Choroid plexus epithelial cell (primary cell): Measurements from ENCODE around the gene SLC25A10.

Source experiments
- DNase-seq: peaks from one replicate; pipeline ENCODE4 v3.0.0-alpha.2; 2010; ENCODE audit warnings: low read depth
- H3K4me3 ChIP-seq: 2 replicates; pipeline ENCODE4 v1.5.1; 2011; ENCODE audit warnings: low read depth, mild to moderate bottlenecking, control low read depth, low read length, moderate library complexity
- TF ChIP-seq, protein P1 (sequence below): conservative IDR thresholded peaks from 2 replicates; pipeline ENCODE4 v1.5.1; 2011; ENCODE audit warnings: low read depth, mild to moderate bottlenecking, control low read depth, inconsistent platforms, low read length, moderate library complexity

Gene SLC25A10

DNA sequence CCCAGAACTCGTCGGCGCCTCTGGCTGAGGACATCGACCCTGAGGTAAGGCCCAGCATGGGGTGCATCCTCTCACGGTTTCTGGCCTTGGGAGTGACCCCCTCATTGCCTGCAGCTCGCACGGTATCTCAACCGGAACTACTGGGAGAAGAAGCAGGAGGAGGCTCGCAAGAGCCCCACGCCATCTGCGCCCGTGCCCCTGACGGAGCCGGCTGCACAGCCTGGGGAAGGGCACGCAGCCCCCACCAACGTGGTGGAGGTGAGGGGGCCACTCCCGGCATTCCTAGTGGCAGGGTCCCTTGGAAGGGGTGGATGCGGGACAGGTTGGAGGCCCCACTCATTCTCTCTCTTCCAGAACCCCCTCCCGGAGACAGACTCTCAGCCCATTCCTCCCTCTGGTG lies 17.3 kb upstream of the SLC25A10 start:
- TF ChIP-seq, protein P1, sequence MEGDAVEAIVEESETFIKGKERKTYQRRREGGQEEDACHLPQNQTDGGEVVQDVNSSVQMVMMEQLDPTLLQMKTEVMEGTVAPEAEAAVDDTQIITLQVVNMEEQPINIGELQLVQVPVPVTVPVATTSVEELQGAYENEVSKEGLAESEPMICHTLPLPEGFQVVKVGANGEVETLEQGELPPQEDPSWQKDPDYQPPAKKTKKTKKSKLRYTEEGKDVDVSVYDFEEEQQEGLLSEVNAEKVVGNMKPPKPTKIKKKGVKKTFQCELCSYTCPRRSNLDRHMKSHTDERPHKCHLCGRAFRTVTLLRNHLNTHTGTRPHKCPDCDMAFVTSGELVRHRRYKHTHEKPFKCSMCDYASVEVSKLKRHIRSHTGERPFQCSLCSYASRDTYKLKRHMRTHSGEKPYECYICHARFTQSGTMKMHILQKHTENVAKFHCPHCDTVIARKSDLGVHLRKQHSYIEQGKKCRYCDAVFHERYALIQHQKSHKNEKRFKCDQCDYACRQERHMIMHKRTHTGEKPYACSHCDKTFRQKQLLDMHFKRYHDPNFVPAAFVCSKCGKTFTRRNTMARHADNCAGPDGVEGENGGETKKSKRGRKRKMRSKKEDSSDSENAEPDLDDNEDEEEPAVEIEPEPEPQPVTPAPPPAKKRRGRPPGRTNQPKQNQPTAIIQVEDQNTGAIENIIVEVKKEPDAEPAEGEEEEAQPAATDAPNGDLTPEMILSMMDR, result no peak
- DNase-seq, result no peak
- no peak overlapping the region for H3K4me3 ChIP-seq

DNA sequence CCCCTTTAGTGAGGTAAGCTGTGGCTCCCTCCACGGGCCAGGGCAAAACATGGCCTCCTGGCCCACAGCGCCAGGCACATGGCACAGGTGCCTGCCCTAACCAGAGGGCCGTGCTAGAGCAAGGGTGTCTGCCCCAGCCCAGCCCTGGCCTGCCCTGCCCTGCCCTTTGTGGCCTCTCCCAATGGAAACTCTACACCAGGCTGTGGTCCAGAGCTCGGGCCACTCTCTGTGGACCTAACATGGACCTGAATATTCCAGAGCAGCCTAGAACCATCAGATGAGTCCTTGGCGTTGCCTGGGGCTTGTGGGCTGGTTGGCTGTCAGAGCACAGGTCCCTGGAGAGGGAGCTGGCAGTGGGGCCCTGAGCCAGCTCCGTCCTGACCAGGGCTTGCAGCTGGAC lies 16.9 kb upstream of the SLC25A10 start:
- H3K4me3 ChIP-seq, result no peak overlapping the region
- TF ChIP-seq, protein P1, result no peak
- DNase-seq, result no peak

DNA sequence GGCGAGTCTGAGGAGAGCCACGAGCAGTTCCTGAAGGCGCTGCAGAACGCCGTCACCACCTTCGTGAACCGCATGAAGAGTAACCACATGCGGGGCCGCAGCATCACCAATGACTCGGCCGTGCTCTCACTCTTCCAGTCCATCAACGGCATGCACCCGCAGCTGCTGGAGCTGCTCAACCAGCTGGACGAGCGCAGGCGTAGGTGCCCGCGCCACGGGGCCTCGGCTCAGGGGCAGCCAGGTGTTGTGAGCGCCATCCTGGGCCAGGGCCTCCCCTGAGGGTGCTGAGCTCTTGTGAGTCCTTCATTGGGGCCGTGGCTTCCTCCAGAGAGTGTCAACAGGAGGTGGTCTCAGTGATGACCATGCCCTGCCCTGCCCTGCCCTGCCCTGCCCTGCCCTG lies 16.3 kb upstream of the SLC25A10 start:
- no peak for DNase-seq
- no peak overlapping the region for H3K4me3 ChIP-seq
- TF ChIP-seq, protein P1, result no peak

DNA sequence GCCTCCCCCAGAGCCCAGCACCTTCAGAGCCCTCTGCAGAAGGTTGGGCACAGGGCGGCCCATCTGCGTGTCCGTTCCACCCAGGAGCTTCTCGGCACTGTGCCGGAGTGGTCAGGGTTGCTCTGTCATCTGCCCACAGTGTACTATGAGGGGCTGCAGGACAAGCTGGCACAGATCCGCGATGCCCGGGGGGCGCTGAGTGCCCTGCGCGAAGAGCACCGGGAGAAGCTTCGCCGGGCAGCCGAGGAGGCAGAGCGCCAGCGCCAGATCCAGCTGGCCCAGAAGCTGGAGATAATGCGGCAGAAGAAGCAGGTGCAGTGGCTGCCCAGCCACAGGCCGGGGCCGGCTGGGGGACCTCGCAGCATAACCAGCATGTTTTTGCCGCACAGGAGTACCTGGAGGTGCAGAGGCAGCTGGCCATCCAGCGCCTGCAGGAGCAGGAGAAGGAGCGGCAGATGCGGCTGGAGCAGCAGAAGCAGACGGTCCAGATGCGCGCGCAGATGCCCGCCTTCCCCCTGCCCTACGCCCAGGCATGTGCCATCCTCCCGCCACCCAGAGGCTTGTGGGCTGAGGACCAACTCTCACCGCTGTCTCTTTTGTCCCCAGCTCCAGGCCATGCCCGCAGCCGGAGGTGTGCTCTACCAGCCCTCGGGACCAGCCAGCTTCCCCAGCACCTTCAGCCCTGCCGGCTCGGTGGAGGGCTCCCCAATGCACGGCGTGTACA lies 15.7 kb upstream of the SLC25A10 start:
- TF ChIP-seq, protein P1, result no peak
- no peak overlapping the region for H3K4me3 ChIP-seq
- DNase-seq, result no peak

DNA sequence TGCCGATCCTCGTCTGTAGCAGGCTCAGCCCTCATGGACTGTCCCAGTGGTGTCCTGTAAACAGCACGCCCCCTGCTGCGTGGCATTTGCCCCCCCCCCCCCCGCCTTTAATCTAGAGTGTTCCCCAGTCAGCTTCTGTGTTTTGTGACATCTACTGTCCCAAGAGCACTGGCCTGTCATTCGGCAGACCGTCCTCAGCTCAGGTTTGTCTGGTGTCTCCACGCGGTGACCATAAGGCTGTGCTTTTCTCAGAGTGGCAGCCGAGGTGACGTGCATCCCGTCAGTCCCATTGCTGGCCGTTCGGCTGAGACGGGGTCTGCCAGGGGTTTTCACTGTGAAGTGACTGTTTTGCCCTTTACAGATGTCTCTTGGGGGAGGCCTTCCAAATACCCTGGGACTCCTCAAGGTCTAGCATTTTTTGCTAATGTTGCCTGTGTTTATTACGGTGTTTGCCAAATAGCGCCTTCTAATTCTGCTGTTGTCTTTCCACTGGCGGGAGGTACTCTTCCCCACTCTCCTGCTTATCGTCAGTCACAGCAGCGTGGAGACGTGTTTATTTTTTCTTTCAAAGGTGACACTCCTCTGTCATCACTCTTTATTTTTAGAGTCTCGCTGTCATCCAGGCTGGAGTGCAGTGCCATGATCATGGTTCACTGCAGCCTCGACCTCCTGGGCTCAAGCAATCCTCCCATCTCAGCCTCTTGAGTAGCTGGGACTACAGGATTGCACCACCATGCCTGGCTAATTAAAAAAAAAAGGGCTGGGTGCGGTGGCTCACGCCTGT lies 14.6 kb upstream of the SLC25A10 start:
- TF ChIP-seq, protein P1, result no peak
- DNase-seq, result no peak
- H3K4me3 ChIP-seq, result no peak overlapping the region

DNA sequence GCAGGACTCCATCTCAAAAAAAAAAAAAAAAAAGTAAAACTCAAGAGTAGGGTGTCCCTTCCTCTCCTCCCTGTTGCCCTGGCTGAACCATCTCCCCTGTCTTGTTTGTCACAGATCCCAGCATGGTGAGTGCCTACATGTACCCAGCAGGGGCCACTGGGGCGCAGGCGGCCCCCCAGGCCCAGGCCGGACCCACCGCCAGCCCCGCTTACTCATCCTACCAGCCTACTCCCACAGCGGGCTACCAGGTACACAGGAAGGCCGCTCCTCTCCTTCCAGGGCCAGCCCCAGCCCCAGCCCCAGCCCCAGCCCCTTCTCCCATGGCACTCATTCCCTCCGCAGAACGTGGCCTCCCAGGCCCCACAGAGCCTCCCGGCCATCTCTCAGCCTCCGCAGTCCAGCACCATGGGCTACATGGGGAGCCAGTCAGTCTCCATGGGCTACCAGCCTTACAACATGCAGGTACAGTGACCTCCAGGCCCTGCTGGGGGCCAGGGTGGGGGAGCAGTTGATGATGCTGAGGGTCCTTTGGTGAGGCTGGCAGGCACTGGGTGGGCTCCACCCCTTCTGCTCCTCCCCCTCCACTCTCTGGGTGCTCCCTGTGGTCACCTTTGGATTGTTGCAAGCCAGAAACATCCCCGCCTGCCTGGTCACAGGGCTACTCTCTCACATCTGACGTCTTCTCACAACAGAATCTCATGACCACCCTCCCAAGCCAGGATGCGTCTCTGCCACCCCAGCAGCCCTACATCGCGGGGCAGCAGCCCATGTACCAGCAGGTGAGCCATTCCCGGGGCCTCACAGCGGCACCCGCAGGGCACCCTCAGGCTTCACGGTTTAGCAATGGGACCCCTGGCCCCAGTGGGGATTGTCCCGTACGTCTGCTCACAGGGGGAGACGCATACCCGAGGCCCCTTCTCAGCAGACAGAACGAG lies 11.5 kb upstream of the SLC25A10 start:
- no peak overlapping the region for H3K4me3 ChIP-seq
- DNase-seq, result peak; percentile 22
- TF ChIP-seq, protein P1, result no peak
